GM18526 (cell line): Measurements from ENCODE around the gene ZNF763.

Experiments
- POLR2A ChIP-seq: IDR thresholded peaks from 3 replicates; pipeline ENCODE4 v1.6.1; 2011; ENCODE audit not compliant: insufficient read length; ENCODE audit errors: extremely low read depth

The ZNF763 gene

GRCh38 chr19:11964858-11965645 is at the start of gene ZNF763:
TSS of gene ZNF763 (plus strand) at chr19:11965040. CDS start at chr19:11965209, 169 bp downstream.
- TF ChIP-seq POLR2A = peak; percentile 38

DNA sequence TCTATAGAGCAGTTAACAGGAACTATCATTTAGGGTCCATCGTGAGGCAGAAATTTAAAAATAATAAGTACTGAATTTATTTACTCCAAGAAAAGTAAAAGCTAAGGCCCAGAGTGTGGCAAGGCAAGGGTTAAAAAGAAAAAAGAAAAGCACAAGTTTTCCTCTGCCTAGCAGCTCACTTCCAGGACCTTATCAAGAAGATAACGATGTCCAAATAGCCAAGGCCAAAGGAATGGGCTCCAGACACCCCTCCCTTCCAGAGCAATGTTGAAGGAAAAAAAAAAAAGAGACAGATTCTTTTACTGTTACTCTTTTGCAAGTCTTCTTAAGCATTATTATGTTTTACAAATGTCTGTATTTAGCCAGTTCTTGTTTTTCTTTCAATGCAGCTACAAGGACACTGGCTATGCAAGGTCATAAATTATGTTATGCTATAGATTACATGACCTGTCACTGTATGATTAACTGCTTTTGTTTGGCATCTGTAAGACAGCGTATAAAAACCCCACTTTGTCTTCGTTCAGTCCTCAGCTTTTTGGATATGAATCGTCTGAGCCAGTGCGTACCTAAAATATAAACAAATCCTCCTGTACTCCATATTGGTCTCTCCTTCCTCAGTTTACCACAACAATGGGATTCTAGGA is 42.9 kb upstream of the ZNF763 start:
- TF ChIP-seq POLR2A = no peak

DNA sequence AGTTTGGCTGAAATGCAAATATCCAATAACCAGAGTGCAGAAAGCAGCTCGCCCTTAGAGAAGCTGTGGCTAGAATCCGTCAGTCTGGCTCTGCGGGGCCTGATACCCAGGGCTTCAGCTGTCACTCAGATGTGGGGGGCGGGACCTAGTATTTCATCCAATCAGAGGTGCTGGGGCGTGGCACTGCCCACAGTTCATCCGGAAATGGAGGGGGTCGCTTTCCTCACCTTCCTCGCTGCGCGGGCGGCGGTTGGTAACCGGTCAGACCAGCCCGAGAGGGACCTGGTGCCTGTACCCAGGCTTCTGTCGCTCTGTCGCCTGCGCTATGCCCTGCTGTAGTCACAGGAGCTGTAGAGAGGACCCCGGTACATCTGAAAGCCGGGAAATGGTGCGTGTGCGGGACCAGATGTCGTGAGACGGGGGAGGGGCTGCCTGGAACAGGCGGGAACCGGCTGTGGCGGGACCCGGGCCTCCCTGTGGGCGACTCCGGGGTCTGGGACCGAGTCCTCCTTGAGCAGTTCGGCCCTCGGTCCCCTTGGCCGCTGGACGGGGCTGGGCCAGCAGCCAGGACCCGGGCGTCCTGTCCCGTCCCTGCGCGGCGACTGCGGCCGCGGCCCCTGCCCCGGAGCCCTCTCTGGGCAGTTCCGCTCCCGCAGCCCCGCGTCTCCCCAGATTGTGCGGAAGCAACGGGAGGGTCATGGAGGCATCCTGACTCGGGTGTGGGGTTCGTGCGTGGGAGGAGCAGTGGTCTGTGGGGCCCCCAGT is 39.8 kb upstream of the ZNF763 start, which contains the start of gene ZNF700:
Gene ZNF700, plus strand, starts transcription at position 222 of the 765 bp plus-strand sequence. Its CDS starts 104 bp downstream, at position 326.
- peak; percentile 93 for TF ChIP-seq POLR2A

DNA sequence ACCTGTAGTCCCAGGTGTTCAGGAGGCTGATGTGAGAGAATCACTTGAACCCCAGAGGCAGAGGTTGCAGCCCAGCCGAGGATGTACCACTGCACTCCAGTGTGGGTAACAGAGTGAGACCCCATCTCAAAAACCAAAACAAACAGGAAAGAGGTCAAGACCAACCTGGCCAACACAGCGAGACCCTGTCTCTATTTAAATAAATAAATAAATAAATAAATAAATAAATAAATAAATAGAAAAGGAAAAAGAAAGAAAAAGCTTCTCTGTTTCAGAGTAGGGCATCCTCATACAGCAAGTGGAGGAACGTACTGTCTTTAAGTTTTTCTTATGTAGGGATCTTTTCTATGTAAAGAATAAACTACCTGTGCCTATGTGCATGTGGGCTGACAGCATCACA is 37.6 kb upstream of the ZNF763 start:
- TF ChIP-seq POLR2A = no peak

DNA sequence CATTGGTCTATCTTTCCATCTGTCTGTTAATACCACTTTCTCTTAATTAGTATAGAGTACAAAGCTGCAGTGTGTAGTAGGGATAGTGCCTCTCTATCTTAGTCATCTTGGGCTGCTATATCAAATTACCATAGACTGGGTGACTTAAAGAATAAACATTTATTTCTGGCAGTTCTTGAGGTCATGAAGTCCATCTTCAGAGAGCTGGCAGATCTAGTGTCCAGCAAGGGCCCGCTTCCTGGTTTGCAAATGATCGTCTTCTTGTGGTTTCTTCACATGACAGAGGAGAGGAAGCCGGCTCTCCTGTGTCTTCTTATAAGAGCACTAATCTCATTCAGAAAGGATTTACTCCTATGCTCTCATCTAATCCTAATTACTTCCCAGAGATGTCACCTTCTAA is 33.8 kb upstream of the ZNF763 start:
- no peak for TF ChIP-seq POLR2A

- TF ChIP-seq POLR2A = no peak
Measured at GRCh38 chr19:11931513-11931912, 33.3 kb upstream of the ZNF763 start.

DNA sequence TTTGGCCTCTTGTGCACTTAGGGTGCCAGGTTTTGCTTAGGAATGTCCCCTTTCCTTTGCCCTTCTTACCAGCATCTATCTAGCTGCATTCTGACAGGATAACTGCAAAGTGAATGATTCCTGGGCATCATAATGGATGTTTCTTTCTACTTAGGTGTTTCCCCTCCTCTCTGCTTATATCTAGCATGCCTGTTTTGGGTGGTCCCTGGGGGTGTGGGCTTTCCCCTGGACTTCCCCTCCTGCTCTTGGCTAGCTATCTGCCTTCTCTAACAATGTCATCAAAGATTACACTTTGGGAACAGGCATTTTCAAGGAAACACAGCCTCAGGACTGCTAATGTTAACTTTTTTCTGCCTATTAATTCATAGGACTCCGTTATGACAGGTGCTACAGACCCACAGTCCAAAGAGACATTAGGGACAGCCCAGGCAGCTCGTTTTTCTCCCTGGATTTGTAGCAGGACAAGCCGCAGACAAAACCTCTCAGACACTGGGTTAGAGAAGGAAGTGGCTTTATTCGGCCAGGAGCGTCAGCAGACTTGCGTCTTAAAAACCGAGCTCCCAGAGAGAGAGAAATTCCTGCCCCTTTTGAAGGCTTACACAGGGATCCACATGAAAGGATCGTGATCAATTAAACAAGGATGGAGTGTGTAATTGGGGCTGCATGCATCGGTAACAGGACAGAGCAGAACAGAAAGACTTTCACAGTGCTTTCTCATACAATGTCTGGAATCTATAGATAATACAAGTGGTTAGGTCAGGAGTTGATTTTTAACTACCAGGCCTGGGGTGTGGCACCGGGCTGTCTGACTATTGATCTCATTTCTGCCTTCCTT is 22.6 kb upstream of the ZNF763 start:
- no peak for TF ChIP-seq POLR2A

DNA sequence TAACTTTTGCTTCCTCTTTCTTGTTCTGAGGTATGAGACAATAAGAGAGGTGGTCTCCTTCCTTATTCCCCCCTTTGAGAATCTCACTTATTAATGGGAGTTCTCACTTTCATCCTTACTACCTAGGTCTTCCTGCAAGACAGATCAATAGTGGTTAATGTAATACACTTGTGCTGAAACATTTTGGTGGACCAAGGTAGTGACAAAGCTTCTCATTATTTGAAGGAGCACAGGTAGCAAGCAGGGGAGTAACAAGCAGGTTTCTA is 22.1 kb upstream of the ZNF763 start:
- TF ChIP-seq POLR2A = no peak

- TF ChIP-seq POLR2A = no peak
Measured at GRCh38 chr19:11944656-11945055, 20.2 kb upstream of the ZNF763 start.

- TF ChIP-seq POLR2A = no peak
Measured at GRCh38 chr19:11948646-11949045, 16.2 kb upstream of the ZNF763 start.

DNA sequence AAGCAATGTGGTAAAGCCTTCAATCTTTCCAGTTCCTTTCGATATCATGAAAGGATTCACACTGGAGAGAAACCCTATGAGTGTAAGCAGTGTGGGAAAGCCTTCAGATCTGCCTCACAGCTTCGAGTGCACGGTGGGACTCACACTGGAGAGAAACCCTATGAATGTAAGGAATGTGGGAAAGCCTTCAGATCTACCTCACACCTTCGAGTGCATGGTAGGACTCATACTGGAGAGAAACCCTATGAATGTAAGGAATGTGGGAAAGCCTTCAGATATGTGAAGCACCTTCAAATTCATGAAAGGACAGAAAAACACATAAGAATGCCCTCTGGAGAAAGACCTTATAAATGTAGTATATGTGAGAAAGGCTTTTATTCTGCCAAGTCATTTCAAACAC is 15.6 kb upstream of the ZNF763 start:
- no peak for TF ChIP-seq POLR2A

- no peak for TF ChIP-seq POLR2A
Measured at GRCh38 chr19:11950312-11950711, 14.5 kb upstream of the ZNF763 start.

- no peak for TF ChIP-seq POLR2A
Measured at GRCh38 chr19:11963566-11964355, 1.1 kb upstream of the ZNF763 start.

GRCh38 chr19:11964496-11964857 is 363 bp upstream of the ZNF763 start:
- no peak for TF ChIP-seq POLR2A

DNA sequence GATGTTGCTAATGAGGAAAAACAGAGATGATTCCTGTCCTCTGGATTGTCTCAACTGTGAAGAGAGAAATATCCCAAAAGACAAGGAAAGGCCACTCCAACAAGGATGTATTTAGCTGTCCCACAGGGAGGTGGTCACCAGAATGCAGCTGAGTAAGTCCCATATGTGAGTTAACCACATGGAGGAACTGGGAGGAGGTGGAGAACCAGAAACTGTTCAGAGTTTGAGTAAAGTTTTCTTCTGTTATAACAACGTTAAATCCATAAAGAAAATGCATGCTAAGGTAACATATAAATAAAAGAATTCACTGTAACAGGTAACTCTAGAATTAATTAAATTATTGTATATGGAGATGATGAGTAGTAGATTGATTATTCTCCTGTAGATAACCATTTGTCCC is 5.3 kb downstream of the ZNF763 start:
- no peak for TF ChIP-seq POLR2A

GRCh38 chr19:11971041-11971440 is 6.2 kb downstream of the ZNF763 start:
- TF ChIP-seq POLR2A = no peak
